ENCODE data around the gene CHAC1.
A peak's percentile ranks its signal among the peaks of the same experiment; 100 is the strongest.
"Not testable (repeated sequence)": the region's sequence is repeated elsewhere in the genome, so short reads cannot be mapped to it uniquely, and the experiment has no call there.

Gene CHAC1

DNA sequence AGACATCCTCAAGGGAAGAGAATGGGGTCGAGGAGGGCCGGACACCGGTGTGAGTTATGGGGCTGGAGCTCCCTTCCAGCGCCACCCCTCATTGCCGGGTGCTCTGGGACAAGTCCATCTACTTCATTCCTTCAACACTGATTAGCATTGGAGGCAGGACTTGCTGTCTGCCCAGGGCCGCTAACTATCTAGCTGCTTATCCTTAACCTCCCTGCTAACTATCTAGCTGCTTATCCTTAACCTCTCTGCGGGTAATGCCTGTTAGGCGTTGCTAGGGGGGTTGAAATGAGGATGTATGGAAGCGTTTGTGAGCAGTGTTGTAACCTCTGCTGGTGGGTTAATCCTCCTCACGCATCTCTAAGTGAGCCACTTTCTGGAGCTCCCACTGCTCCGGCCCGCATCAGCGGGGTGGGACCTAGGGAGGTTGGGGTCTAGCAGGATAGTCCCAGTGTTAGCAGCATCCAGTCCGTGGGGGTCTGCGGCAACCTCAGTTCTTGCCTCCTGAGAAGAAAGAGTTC lies 10.9 kb upstream of the CHAC1 start:
- Mint-ChIP-seq H3K27ac (peak overlapping the region; percentile 86), H3K9me3 (no peaks in the 10 kb centered on the region), H3K27me3 (no peaks in the 10 kb centered on the region), H3K4me3 (peak overlapping the region; percentile 86), H3K36me3 (no peaks in the 10 kb centered on the region), H3K4me1 (peaks cover 38% of the 10 kb centered on the region)

DNA sequence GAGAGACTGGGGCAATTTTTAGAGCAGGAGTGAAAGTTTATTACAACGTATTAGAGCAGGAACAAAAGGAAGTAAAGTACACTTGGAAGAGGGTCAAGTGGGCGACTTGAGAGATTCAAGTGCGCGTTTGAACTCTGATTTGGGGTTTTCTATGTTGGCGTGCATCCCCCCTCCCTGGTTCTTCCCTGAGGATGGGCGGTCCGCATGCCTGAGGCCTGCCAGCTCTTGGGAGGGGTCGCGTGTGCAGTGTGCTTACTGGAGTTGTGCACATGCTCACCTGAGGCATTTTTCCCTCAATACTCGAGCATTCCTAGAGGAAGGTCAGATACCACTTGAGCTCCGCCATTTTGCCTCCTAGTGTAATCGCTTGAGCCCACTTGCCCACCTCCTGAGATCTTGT lies 10.4 kb upstream of the CHAC1 start:
- H3K27ac Mint-ChIP-seq: peak overlapping the region; percentile 86

DNA sequence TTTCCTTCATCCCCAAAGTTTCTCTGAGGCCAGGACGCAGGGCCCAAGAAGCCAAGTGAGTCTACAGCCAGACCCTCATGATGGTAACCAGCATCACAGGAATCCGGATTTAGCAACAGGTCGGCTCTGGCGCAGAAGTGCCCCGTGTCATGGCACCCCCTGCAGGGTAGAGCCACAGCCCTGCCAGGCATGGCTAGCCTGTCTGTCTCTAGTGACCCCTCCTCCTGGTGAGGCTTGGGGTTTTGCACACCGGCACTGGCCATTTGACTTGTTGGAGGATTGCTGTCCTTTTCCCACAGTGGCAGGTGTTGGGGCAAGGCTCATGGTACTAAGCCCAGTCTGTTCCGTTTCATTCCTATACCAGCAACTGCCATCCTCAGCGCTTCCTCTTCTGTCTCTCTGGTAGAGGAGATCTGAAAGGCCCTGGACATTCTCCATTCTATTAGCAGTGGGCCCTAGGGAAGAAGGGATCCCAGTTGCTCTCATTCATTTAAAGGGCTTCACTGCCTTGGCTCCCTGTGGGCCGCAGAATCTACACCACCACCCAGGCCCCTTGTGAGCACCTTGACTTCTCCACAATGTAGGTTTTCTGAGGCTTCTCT lies 9.4 kb upstream of the CHAC1 start:
- Mint-ChIP-seq H3K27me3 (no peaks in the 10 kb centered on the region), H3K4me3 (no peak overlapping the region), H3K36me3 (no peaks in the 10 kb centered on the region), H3K9me3 (no peaks in the 10 kb centered on the region), H3K27ac (no peak overlapping the region), H3K4me1 (peaks cover 38% of the 10 kb centered on the region)

More for the DNA sequence above, 10.4 kb upstream of the CHAC1 start:
- Mint-ChIP-seq H3K27me3 (no peaks in the 10 kb centered on the region), H3K4me3 (peak overlapping the region; percentile 86), H3K36me3 (no peaks in the 10 kb centered on the region), H3K4me1 (peaks cover 38% of the 10 kb centered on the region), H3K9me3 (no peaks in the 10 kb centered on the region)

DNA sequence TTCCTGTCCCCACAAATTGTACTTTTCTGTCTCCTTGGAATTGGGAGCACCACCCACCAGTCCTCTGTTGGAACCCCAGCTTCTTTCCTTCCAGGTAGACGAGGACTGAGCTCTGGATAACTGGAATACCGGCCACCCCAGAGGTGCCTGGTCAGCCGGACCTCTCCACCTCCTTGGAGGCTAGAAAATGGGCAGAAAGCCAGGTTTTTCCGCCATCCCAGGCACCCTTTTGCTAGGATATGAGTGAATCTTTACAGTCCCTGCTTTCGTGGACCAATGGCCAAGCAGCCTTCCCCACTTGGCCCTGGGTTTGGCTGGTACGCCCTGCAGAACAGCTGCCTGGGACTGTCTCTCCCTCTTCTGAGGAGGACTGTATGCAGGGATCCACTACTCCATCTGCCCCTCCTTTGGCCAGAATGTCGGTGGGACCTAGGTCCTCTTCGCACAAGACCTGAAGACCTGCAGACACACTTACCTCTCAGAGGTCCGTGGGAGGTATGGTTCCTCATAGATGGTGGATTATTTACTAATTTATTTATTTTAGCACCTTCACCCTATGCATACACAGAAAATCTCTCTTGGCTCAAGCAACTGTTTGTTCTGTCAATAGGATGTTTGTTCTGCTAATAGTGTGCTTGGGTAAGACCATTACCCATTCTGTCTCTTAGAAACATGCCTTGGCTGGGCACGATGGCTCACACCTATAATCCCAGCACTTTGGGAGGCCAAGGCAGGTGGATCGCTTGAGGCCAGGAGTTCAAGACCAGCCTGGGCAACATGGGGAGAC lies 8.6 kb upstream of the CHAC1 start:
- H3K36me3 Mint-ChIP-seq: no peaks in the 10 kb centered on the region

DNA sequence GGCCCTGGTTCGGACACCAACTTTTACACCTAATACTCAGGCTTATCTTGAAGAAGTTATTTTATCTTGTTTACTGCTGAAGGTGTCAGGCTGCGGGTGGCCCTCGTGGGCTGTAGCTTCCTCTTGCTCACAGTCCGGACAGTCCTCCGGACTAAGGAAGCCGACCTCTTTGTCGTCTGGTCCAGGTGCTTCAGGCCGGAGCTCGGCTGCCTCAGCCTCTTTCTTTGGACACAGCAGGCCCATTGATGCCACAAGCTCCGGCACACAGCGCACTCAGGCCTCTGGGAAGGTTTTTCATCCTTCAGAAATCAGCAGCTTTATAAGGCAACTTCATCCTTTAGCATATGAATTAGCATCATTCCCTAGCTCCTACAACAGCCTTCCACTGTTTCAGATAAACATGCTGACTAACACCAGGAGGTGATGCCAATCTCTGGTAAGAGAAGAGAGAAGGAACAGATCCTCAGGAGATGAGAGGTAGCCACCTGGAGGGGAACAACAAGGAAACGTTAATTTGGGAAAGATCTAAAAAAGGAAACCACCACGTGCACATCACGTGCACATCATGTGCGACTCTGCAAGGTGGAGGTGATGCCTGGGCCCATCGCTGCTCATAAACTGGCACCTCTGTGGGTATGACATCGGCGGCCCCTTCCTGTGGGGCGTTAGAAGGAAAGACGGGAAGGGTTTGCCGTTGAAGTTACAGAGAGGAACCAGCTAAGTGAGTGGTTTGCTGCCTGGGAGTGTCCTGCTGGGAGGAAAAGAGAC lies 4.4 kb upstream of the CHAC1 start:
- Mint-ChIP-seq H3K9me3 (no peaks in the 10 kb centered on the region), H3K4me1 (peaks cover 22% of the 10 kb centered on the region), H3K27ac (no peak overlapping the region), H3K36me3 (peaks cover 2% of the 10 kb centered on the region), H3K4me3 (no peak overlapping the region), H3K27me3 (no peaks in the 10 kb centered on the region)

More for the DNA sequence above, 8.6 kb upstream of the CHAC1 start:
- Mint-ChIP-seq H3K27ac (no peak overlapping the region), H3K4me3 (no peak overlapping the region), H3K4me1 (peaks cover 38% of the 10 kb centered on the region), H3K27me3 (no peaks in the 10 kb centered on the region), H3K9me3 (no peaks in the 10 kb centered on the region)

DNA sequence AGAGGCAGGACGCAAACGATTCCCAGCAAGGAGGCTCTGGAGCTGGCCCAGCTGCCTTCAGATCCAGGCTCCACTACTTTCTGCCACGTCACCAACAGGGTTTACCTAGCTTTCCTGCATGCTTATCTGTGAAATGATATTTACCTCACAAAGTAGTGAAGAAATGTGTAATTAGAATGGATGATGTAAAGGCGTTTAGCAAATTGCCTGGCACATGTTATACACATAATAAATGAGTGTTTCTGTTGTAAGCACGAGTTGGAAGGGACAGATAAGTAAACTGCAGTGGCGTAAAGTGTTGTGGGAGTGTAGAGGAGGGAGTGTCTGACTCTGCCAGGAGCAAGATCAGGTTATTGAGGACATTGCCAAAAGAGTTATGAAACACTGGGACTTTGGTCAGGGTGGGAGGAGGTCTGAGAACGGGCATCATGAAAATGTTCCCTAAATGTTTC lies 3.5 kb upstream of the CHAC1 start:
- no peak overlapping the region for H3K27ac Mint-ChIP-seq
- H3K9me3 Mint-ChIP-seq: no peaks in the 10 kb centered on the region
- H3K4me1 Mint-ChIP-seq: peaks cover 24% of the 10 kb centered on the region
- no peak overlapping the region for H3K4me3 Mint-ChIP-seq
- H3K36me3 Mint-ChIP-seq: peaks cover 5% of the 10 kb centered on the region
- no peaks in the 10 kb centered on the region for H3K27me3 Mint-ChIP-seq

DNA sequence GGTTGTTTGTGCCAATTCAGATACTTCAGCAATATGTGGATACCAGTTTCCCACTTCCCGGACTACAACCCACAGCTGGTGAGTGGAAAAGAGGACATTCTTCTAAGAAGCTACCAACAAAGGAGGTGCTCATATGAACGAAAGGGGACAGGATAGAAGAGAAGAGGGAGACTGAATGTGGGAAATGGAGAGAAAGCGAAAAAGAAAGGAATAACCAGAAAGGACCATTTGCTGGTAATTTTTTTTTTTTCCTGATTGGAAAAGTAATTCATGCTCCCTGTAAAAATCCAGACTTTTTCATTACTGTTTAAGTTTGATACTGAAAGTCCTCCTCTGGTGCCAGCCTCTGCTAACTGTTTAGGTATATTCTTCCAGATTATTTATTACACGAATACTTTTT lies 1.5 kb upstream of the CHAC1 start:
- H3K4me1 Mint-ChIP-seq: peaks cover 29% of the 10 kb centered on the region
- H3K27me3 Mint-ChIP-seq: no peaks in the 10 kb centered on the region
- peak overlapping the region; percentile 94 for H3K4me3 Mint-ChIP-seq
- no peaks in the 10 kb centered on the region for H3K9me3 Mint-ChIP-seq
- H3K36me3 Mint-ChIP-seq: peaks cover 13% of the 10 kb centered on the region
- peak overlapping the region; percentile 98 for H3K27ac Mint-ChIP-seq

DNA sequence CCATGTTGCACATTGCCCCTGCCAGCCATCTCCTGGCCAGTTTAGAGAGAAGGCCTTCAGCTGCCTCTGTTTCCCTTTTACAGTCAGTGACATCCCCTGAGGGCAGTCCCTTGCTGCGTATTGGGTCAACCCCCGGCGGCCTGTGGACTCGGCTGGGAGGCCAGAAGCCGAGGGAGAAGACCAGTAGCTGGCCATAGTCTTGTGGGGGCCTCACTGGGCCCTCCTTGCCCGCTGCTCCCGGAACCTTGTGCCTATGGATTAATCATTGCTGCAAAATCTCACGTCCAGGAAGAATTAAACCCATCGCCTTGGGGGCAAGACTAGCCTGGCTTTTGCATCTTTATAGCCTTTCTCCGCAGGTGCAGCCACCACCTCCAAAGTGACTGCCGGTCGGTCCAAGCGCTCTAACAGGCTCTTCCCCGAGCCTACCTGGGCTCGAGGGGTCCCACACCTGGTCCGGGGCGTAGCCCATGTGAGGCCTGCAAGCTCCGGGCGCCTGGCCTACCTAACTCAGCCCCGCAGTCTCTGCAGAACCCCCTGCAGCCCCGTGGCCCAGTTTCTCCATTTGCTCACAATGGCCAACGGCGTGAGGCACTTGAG lies 870 bp upstream of the CHAC1 start:
- H3K27ac Mint-ChIP-seq: peak overlapping the region; percentile 98
- H3K4me1 Mint-ChIP-seq: peaks cover 29% of the 10 kb centered on the region
- no peaks in the 10 kb centered on the region for H3K27me3 Mint-ChIP-seq
- peak overlapping the region; percentile 94 for H3K4me3 Mint-ChIP-seq
- no peaks in the 10 kb centered on the region for H3K9me3 Mint-ChIP-seq
- H3K36me3 Mint-ChIP-seq: peaks cover 13% of the 10 kb centered on the region

DNA sequence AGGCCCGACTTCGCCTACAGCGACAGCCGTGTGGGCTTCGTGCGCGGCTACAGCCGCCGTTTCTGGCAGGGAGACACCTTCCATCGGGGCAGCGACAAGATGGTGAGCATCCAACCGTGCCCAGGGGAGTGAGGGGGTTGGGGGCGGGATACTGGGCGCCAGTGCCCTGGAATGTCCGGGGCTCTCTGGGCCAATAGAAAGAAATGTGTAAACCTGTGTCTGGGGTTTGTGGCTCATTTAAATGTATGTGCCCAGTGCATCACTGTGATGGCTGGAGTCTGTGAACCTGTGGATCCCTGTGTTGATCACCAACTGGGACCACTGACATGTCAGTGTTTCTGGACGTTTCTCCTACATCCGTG lies 423 bp downstream of the CHAC1 start:
- Mint-ChIP-seq H3K4me1 (peaks cover 29% of the 10 kb centered on the region), H3K36me3 (peaks cover 14% of the 10 kb centered on the region), H3K4me3 (peak overlapping the region; percentile 94), H3K27ac (peak overlapping the region; percentile 95), H3K27me3 (no peaks in the 10 kb centered on the region), H3K9me3 (no peaks in the 10 kb centered on the region)

DNA sequence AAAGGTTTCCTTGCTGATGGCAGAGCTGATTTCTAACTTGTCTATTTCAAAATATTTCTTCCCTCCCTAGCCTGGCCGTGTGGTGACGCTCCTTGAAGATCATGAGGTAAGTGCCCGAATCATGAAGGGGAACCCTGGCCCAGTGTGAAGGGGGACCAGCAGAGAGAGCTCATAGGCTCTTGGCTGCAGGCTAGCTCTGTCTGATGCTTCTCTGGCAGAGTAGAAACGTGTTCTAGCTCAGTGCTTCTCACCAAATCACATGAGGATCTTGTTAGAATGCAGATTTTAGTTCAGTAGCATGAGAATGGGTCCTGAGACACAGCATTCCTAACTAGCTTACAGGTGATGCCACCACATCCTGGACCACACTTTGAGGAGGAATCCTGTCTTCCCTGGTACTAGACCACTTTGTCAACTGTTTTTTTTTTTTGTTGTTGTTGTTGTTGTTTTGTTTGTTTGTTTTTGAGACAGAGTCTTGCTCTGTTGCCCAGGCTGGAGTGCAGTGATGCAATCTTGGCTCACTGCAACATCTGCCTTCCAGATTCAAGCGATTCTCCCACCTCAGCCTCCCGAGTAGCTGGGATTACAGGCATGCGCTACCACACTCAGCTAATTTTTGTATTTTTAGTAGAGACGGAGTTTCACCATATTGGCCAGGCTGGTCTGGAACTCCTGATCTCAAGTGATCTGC lies 1.0 kb downstream of the CHAC1 start:
- H3K9me3 Mint-ChIP-seq, H3K27me3 Mint-ChIP-seq: not testable (repeated sequence)
- Mint-ChIP-seq H3K4me3 (peak overlapping the region; percentile 94), H3K27ac (peak overlapping the region; percentile 87), H3K36me3 (peaks cover 14% of the 10 kb centered on the region), H3K4me1 (peaks cover 29% of the 10 kb centered on the region)

DNA sequence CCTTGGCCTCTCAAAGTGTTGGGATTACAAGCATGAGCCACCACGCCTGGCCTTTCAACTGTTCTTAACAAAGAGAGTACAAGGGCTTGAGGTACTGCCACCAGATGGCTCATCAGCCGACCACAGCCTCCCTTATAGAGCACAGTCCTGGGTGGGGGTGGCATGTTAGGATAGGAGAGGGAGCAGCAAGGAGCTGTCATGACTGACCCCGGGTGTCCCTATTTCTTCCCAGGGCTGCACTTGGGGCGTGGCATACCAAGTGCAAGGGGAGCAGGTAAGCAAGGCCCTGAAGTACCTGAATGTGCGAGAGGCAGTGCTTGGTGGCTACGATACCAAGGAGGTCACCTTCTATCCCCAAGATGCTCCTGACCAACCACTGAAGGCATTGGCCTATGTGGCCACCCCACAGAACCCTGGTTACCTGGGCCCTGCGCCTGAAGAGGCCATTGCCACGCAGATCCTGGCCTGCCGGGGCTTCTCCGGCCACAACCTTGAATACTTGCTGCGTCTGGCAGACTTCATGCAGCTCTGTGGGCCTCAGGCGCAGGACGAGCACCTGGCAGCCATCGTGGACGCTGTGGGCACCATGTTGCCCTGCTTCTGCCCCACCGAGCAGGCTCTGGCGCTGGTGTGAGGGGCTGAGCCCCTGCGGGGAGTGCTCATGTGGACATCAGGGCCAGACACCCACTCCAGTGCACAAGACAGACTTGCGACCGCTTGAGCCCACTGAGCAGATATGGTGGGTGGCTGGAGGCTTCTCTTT lies 2.1 kb downstream of the CHAC1 start:
- Mint-ChIP-seq H3K27ac (no peak overlapping the region), H3K4me1 (peaks cover 29% of the 10 kb centered on the region), H3K4me3 (peak overlapping the region; percentile 94), H3K9me3 (no peaks in the 10 kb centered on the region), H3K27me3 (no peaks in the 10 kb centered on the region), H3K36me3 (peaks cover 14% of the 10 kb centered on the region)

DNA sequence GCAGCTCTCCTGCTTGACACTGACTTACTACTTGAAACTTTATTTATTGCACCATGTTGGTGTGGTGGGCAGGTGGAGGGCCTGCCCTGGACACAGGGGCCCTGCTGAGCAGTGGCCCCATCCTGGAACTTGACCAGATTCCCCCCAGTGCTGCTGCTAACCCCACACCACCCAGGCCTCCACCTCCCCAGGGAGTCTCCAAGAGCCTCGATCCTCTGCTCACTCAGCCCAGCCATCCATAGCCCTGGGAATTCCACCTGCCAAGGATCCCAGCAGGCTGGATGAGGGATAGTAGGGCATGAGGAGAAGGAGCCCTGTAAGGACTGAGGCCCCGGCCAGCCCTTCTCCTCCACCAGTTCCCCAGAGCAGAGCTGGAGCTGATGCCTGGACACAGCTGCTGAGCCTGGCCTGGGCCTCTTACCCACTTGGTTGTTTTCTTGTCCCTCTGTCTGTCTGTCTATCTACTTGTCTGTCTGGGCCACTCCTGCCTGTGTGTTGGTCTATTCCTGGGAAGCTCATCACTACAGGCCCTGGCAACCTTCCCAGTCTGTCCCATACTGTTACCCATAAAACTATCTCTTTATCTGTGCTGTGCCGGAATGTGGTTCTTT lies 2.8 kb downstream of the CHAC1 start:
- Mint-ChIP-seq H3K27ac (peak overlapping the region; percentile 74), H3K4me3 (peak overlapping the region; percentile 84)

DNA sequence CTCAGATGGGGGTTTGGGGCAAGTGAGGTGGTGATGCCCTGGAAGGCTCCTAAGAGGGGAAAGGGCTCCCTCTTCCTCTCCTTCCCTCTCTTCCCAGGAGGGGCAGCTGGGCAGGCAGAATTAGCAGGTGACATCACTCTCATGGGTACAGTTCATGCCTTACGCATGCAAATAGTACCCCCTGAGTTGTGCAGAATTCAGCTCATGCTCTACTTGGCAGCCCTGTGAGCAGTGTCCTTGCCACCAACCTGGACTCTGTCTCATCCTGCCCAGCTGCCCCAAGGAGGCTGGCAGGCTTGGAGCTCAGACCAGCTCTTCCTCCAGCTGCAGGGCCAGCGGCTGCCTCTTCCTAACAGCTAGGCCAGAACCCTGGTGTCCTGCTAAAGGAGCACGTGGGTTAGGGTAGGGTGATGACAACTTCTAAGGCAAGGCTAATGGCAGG lies 3.3 kb downstream of the CHAC1 start:
- peaks cover 28% of the 10 kb centered on the region for H3K4me1 Mint-ChIP-seq
- H3K27ac Mint-ChIP-seq: peak overlapping the region; percentile 74
- H3K9me3 Mint-ChIP-seq: no peaks in the 10 kb centered on the region
- H3K36me3 Mint-ChIP-seq: peaks cover 14% of the 10 kb centered on the region
- no peaks in the 10 kb centered on the region for H3K27me3 Mint-ChIP-seq
- peak overlapping the region; percentile 84 for H3K4me3 Mint-ChIP-seq

More for the DNA sequence above, 2.8 kb downstream of the CHAC1 start:
- Mint-ChIP-seq H3K36me3 (peaks cover 14% of the 10 kb centered on the region), H3K4me1 (peaks cover 29% of the 10 kb centered on the region), H3K9me3 (no peaks in the 10 kb centered on the region), H3K27me3 (no peaks in the 10 kb centered on the region)

DNA sequence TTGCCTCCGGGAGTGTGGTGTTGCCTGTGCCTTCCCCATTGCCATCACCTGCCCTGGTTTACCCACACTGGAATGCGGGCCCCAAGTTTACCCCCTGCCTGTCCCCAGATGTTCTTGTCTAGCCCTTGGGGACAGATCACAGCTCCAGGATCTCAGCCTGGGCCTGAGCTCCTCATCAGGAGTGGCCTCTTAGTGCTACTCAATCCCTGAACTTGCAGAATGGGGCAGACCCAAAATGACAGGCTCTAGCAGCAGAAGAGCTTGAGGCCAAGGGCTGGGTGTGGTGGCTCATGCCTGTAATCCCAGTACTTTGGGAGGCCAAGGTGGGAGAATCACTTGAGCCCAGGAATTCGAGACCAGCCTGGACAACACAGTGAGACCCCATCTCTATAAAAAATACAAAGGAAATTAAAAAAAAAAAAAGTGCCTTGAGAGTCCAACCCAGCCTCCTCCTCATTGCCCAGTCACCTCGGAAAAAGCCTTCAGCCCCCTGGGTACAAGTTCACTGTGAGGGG lies 3.8 kb downstream of the CHAC1 start:
- peak overlapping the region; percentile 84 for H3K4me3 Mint-ChIP-seq
- peaks cover 22% of the 10 kb centered on the region for H3K4me1 Mint-ChIP-seq

More for the DNA sequence above, 3.8 kb downstream of the CHAC1 start:
- Mint-ChIP-seq H3K27me3 (no peaks in the 10 kb centered on the region), H3K36me3 (peaks cover 14% of the 10 kb centered on the region), H3K9me3 (no peaks in the 10 kb centered on the region), H3K27ac (no peak overlapping the region)

Measured in activated naive CD4-positive, alpha-beta T cell treated with anti-CD3 and anti-CD28 coated beads, Interleukin-2, amount 50 U/mL, for 24 hours (primary cell).